ENCODE results near the gene HEATR5A.
"Not testable (repeated sequence)": the region's sequence is repeated elsewhere in the genome, so short reads cannot be mapped to it uniquely, and the experiment has no call there.

HEATR5A gene

GRCh38 chr14:31323419-31323818 lies 96.9 kb downstream of the HEATR5A start:
- no peak for DNase-seq

- no peak for DNase-seq
These were observed 99.2 kb downstream of the HEATR5A start for GRCh38 chr14:31320922-31321766.

- no peak for DNase-seq
These were observed 100.1 kb downstream of the HEATR5A start for GRCh38 chr14:31320216-31320615.

DNA sequence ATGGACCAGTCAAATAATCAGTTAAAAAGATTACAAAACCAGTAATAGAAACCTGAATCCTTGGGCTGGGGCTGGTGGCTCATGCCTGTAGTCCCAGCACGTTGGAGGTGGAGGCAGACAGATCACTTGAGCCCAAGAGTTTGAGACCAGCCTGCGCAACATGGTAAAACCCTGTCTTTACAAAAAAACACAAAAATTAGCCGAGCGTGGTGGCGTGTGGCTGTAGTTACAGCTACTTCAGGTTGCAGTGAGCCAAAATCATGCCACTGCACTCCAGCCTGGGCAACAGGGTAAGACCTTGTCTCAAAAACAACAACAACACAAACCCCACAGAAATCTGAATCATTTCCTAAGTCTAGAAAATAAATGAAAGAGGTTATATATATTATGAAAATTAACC lies 100.6 kb downstream of the HEATR5A start:
- DNase-seq = no peak

DNA sequence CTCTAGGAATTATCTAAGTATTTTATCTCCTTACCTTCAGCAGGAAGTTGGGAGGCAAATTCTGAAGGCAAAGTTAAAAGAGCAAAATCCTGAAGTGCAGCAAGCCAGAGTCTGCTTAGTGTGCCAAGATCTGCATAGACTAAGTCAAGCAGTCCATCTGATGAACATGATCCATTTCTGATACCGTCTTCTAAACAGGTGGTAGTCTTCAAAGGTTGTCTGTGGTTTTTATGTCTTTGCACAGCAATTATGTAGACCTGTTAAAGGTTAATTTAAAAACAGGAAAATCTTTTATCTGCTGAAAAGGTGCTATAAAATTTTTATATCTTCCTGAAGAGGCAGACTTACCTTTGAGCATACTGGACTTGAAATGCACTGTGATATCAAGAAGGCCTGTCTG lies 107.4 kb downstream of the HEATR5A start:
- DNase-seq = no peak

DNA sequence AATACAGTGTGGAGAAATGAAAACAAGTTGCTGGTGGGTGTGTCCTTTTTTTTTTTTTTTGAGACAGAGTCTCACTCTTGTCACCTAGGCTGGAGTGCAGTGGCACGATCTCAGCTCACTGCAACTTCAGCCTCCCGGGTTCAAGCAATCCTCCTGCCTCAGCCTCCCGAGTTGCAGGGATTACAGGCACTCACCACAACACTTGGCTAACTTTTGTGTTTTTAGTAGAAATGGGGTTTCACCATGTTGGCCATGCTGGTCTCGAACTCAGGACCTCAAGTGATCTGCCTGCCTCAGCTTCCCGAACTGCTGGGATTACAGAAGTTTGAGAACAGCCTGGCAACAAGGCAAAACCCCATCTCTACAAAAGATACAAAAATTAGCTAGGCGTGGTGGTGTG lies 108.0 kb downstream of the HEATR5A start:
- not testable (repeated sequence) for DNase-seq

DNA sequence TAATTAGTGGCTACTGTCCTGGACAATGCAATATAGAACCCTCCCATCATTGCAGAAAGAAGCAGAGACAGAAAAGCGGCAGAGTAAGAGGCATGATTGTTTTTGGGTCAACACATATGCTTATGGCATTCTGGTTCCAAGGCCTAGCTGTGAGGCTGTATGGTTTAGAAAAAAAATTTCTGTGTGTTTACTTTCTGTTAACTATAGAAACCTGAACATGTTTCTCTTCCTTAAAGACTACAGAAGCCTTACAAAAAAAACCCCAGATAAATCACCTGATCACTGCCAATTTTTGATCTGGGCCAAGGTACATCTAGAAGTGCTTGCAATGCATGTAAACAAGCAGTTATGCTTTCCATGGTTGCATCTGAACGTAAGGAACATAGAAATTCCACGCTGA lies 112.7 kb downstream of the HEATR5A start:
- DNase-seq = no peak

- no peak for DNase-seq
These were observed 113.2 kb downstream of the HEATR5A start for GRCh38 chr14:31307198-31307597.

GRCh38 chr14:31303654-31304053 lies 116.7 kb downstream of the HEATR5A start:
- no peak for DNase-seq

DNA sequence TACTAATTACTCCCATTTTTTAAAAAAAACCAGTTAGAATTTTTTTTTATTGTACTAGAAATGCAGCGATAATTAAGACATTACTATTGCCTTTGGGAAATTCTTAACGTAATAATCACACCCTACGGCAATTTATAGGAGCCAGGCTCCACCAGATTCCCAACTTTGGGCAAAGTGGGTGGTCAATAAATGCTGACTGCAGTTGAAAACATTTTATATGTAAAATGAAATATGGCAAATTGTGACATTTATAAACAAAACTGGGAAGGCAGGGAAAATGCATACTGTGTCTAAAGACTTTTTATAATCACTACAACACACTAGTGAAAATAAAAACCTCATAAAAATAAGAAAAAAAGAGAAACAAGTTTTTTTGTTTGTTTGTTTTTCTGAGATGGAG lies 119.5 kb downstream of the HEATR5A start:
- no peak for DNase-seq

DNA sequence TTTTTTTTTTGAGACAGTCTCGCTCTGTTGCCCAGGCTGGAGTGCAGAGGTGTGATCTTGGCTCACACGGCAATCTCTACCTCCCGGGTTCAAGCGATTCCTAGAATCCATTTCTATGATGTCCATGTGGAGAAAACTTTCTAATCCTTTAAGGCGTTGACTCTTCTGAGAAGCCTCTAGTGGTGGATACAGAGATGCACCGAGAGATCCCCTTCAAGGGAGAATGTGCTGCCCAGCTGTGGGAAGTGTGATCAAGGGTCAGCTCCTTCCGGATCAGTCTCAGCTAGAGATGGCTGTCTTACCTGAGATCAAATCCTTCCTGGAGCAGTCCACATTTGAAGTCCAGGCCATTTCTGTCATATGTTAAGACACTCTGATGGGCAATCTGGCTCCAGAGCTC lies 120.1 kb downstream of the HEATR5A start:
- no peak for DNase-seq

GRCh38 chr14:31297701-31298344 lies 122.5 kb downstream of the HEATR5A start:
- DNase-seq = no peak

DNA sequence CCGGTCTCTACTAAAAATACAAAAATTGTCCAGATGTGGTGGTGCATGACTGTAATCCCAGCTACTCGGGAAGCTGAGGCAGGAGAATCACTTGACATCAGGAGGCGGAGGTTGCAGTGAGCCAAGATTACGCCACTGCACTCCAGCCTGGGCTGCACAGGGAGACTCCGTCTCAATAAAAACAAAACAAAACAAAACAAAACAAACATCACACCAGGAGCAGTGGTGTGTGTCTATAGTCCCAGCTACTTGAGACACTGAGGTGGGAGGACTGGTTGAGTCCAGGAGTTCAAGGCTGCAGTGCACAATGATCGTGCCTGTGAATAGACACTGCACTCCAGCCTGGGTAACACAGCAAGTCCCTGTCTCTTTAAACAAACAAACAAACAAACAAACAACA lies 123.2 kb downstream of the HEATR5A start:
- no peak for DNase-seq

DNA sequence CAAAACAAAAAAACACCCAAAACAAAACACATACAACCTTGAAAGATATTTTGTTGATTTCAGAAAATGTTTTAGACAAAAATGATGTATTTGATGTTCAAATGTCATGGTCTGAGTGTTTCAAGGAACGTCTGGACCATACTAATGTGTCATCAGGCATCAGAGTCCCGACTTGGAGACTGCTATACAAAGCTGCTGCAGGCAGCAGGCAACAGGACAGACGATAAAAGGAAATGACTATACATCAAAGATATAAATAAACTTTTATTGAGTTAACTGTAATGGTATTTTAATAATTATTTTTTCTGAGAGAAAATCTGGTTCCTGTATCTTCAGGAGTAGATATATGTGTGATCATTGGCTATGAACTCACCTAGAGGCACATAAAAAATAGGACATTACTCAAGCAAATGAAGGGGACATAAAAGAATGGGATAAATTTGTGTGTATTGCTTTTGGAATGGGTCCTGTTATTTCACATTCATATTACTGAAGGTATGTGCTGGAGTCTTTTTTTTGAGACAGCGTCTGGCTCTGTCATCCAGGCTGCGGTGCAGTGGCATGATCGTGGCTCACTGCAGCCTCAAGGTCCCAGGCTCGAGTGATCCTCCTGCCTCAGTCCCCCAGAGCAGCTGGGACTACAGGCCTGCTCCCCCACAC lies 125.5 kb downstream of the HEATR5A start:
- DNase-seq = no peak

GRCh38 chr14:31292937-31293616 lies 127.3 kb downstream of the HEATR5A start:
- DNase-seq = no peak

DNA sequence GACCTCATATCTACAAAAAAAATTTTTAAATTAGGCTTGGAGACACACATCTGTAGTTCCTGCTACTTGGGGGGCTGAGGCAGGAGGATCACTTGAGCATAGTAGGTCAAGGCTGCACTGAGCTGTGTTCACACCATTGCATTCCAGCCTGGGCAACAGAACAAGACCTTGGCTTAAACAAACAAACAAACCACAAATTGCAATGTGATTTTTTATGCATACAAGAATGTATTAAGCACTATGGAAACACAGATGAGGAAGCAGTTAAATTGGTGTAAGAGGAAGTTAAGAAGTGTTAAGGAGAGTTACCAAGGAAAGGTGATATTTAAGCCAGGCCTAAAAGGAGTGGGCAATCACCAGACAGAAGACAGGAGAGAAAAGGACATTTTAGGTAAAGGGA lies 129.1 kb downstream of the HEATR5A start:
- DNase-seq = peak; percentile 53

DNA sequence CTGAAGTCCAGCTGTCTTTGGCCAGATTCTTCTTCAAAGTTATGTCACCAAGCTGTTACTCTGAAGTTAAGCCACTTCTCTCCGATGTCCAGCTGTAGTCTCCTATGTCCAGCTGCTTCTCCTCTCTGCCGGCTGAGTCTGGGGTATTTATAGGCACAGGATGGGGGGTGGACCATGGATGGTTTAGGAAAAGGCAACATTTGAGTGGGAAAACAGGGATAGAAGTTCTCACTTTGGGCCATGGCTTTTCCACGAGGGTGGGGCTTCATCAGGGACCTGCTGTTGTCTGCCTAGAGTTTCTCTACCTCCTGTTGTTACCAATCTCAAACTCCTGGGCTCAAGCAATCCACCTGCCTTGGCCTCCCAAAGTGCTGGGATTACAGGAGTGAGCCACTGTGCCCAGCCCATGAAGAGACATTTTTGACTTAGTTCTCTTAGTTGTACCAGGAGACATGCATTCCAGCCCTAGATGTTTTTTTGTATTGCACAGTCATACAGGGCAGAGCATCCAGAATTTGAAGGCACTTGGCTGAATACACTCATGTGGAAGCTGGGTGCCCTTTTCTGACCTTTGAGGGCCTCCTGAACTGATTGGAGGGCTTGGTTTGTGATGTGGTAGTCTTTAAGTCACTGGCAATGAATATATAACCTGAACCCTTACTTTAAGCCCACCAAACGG lies 132.9 kb downstream of the HEATR5A start:
- DNase-seq = no peak

- no peak for DNase-seq
These were observed 133.7 kb downstream of the HEATR5A start for GRCh38 chr14:31286456-31287293.

DNA sequence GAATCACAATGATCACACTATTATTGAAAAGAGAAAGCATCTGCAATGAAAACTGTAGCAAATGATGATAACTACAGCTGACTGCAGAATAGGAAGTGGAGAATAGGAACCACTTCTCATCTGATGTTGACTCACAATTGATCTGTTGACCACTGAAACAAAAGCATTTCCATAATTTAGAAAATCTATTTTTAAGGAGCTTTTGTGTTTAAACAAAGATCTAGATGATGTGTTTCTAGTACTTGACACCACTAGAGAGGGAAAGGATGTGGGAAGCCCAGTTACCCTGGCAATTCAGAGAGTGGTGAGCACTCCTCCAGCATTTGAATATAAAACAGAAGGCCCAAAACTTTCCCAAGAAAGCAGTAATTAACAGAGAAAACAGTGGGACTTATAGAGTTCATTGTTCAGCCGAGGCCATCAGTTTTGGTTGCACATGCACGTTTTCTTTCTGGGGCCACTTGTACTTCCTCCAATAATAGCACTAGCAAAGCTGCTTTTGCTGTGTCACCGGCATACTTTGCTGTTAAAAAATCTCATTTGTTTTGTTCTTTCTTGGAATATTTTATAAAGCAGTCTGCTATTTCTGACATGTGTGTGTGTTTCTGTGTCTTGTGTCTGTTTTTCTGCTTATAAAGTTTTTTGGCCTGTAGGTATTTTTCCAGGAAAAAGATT lies 136.6 kb downstream of the HEATR5A start:
- peak; percentile 63 for DNase-seq

DNA sequence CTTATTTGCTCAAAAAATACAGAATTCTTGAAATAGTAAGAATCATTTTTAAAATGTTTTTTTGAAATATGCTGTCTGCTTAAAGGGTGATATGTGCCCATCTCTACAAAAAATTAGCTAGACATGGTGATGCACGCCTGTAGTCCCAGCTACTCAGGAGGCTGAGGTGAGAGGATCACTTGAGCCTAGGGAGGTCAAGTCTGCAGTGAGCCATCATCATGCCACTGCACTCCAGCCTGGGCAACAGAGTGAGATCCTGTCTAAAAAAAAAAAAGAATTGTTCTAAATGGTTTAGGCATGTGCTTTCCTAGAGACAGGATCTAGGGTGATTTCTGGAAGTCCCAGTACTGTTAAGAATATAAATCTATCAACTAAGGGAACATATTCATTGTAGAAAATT lies 137.2 kb downstream of the HEATR5A start:
- DNase-seq = no peak

GRCh38 chr14:31280871-31281220 lies 139.5 kb downstream of the HEATR5A start:
- DNase-seq = no peak
